Endothelial cell (in vitro differentiated cells): Measurements from ENCODE around the gene SPTBN4. TPM values are rescaled to one million over a fixed set of nuclear protein-coding genes. Genes with fewer than 3 reads are reported as not detected.

Source experiments
- DNase-seq: peaks from one replicate; pipeline ENCODE4 v3.0.0; 2021; ENCODE audit warnings: low spot score
- H3K27ac Mint-ChIP-seq: one replicate; pipeline ENCODE4 v1.8.0; 2021; ENCODE audit warnings: mixed read lengths, inconsistent platforms; ENCODE audit not compliant: unreplicated experiment
- H3K27me3 Mint-ChIP-seq: one replicate; pipeline ENCODE4 v1.8.0; 2021; ENCODE audit warnings: mild to moderate bottlenecking, moderate library complexity, mixed read lengths, inconsistent platforms; ENCODE audit not compliant: unreplicated experiment
- H3K36me3 Mint-ChIP-seq: one replicate; pipeline ENCODE4 v1.8.0; 2021; ENCODE audit warnings: mild to moderate bottlenecking, low read depth, mixed read lengths, inconsistent platforms; ENCODE audit not compliant: unreplicated experiment
- H3K4me1 Mint-ChIP-seq: one replicate; pipeline ENCODE4 v1.8.0; 2021; ENCODE audit warnings: mild to moderate bottlenecking, mixed read lengths, inconsistent platforms; ENCODE audit not compliant: unreplicated experiment
- H3K4me3 Mint-ChIP-seq: one replicate; pipeline ENCODE4 v1.8.0; 2021; ENCODE audit warnings: mild to moderate bottlenecking, mixed read lengths, inconsistent platforms; ENCODE audit not compliant: unreplicated experiment
- H3K9me3 Mint-ChIP-seq: one replicate; pipeline ENCODE4 v1.8.0; 2021; ENCODE audit warnings: mixed read lengths, inconsistent platforms; ENCODE audit not compliant: unreplicated experiment
- CTCF ChIP-seq: fragments of 200-600 bp; sonication (generic); IDR thresholded peaks from one replicate; pipeline ENCODE4 v1.5.0; 2021; ENCODE audit warnings: antibody characterized with exemption; ENCODE audit not compliant: unreplicated experiment
- total RNA-seq: library from RNA; stranded (reverse); fragmentation: NEBNext Ultra II Directional; extraction: Animal tissue kit (Norgen Biotek cat#: 25700); gene quantifications from one replicate; pipeline ENCODE4 v1.2.1, GENCODE V29; 2021; ENCODE audit not compliant: unreplicated experiment

SPTBN4 gene
- total RNA-seq, 1 donor from 2014 or later: 0.49 TPM

- peak overlapping the region; percentile 90 for H3K4me3 Mint-ChIP-seq
- peak overlapping the region; percentile 82 for H3K27ac Mint-ChIP-seq
- DNase-seq: no peak
- TF ChIP-seq CTCF: no peak
- peaks cover 18% of the 10 kb centered on the region for H3K4me1 Mint-ChIP-seq
- H3K36me3 Mint-ChIP-seq: peaks cover 21% of the 10 kb centered on the region
- H3K27me3 Mint-ChIP-seq: peaks cover 7% of the 10 kb centered on the region
- H3K9me3 Mint-ChIP-seq: no peaks in the 10 kb centered on the region
Measured at GRCh38 chr19:40442328-40443130, 24.3 kb upstream of the SPTBN4 start.

GRCh38 chr19:40443131-40443999 is 23.4 kb upstream of the SPTBN4 start:
- Mint-ChIP-seq H3K4me3 (peak overlapping the region; percentile 99), H3K27me3 (peaks cover 6% of the 10 kb centered on the region), H3K36me3 (peaks cover 21% of the 10 kb centered on the region), H3K9me3 (no peaks in the 10 kb centered on the region), H3K4me1 (peaks cover 18% of the 10 kb centered on the region), H3K27ac (peak overlapping the region; percentile 100)
- no peak for TF ChIP-seq CTCF
- peak; percentile 99 for DNase-seq

GRCh38 chr19:40444000-40444824 is 22.6 kb upstream of the SPTBN4 start, which contains the start of gene SERTAD3:
TSS of gene SERTAD3 (minus strand) at chr19:40444335. CDS start at chr19:40442080, 2,255 bp downstream.
- peak within 1 kb of the TSS; percentile 100 for H3K27ac Mint-ChIP-seq
- peaks cover 21% of the 10 kb centered on the region for H3K36me3 Mint-ChIP-seq
- peak within 1 kb of the TSS; percentile 99 for H3K4me3 Mint-ChIP-seq
- H3K27me3 Mint-ChIP-seq: peaks cover 6% of the 10 kb centered on the region
- DNase-seq: peak; percentile 99
- H3K9me3 Mint-ChIP-seq: no peaks in the 10 kb centered on the region
- TF ChIP-seq CTCF: no peak
- peaks cover 18% of the 10 kb centered on the region for H3K4me1 Mint-ChIP-seq

GRCh38 chr19:40444825-40445312 is 21.9 kb upstream of the SPTBN4 start:
- Mint-ChIP-seq H3K9me3 (no peaks in the 10 kb centered on the region), H3K36me3 (peaks cover 21% of the 10 kb centered on the region), H3K4me1 (peaks cover 18% of the 10 kb centered on the region), H3K27me3 (peaks cover 6% of the 10 kb centered on the region), H3K27ac (peak overlapping the region; percentile 99), H3K4me3 (peak overlapping the region; percentile 94)
- TF ChIP-seq CTCF: no peak
- DNase-seq: no peak
